CD4-positive, alpha-beta T cell treated with Interleukin-10 for 1 hour (primary cell): Measurements from ENCODE around the gene ANO6.
"Not testable (repeated sequence)": the region's sequence is repeated elsewhere in the genome, so short reads cannot be mapped to it uniquely, and the experiment has no call there.

ENCODE experiments used
- DNase-seq: peaks from one replicate; pipeline ENCODE4 v3.0.0-alpha.2; 2020

Gene ANO6

DNA sequence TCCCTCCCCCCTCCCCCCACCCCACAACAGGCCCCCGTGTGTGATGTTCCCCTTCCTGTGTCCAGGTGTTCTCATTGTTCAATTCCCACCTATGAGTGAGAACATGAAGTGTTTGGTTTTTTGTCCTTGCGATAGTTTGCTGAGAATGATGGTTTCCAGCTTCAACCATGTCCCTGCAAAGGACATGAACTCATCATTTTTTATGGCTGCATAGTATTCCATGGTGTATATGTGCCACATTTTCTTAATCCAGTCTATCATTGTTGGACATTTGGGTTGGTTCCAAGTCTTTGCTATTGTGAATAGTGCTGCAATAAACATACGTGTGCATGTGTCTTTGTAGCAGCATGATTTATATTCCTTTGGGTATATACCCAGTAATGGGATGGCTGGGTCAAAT is 101.4 kb downstream of the ANO6 start:
- not testable (repeated sequence) for DNase-seq

GRCh38 chr12:45322810-45323209 is 106.9 kb downstream of the ANO6 start:
- DNase-seq: no peak

GRCh38 chr12:45324391-45324790 is 108.5 kb downstream of the ANO6 start:
- DNase-seq: no peak

GRCh38 chr12:45326358-45326975 is 110.6 kb downstream of the ANO6 start:
- no peak for DNase-seq

DNA sequence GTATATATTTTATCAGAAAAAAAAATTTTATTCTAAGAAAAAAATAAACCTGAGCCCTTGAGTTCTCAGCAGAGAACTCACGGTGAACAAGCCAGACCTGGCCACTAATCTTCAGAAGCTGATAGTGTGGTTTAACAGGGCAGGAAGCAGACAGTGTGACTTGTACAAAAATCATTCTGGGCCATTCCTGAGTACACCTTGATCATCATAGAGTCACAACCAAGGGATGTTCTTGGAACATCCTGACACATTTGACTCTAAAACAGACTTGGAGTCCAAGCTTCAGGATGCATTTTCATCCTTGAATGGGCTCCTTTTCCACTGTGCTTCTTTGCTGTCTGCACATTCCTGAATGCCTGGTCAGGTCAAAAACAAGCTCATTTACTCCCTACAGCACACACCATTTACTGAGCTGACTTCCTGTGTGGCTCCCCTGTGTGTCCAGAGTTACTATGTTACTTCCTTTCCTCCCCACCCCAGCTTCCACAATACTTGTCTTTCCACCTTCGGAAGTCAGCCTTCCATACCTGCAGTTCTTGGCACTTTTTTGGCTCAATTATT is 112.0 kb downstream of the ANO6 start:
- DNase-seq: no peak

DNA sequence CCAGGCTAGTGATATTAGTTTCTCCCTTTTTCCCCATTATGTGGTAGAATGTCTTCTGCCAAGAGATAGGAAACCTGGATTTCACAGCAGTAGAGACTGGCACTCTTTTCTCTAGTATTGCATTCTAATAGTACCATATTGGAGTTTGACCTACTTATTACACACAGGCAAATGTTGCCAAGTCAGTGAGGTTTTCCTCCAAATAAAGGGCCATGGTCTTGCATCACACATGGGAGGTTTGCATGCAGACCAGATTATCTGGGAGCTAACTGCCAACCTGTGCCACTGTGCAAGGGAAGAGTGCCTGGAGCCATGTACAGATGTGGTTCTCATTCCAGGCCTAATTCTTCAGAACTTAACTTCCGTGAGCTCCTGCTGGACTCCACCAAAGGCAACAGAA is 113.3 kb downstream of the ANO6 start:
- no peak for DNase-seq

GRCh38 chr12:45329702-45330101 is 113.8 kb downstream of the ANO6 start:
- no peak for DNase-seq

GRCh38 chr12:45331552-45331951 is 115.7 kb downstream of the ANO6 start:
- DNase-seq: no peak

DNA sequence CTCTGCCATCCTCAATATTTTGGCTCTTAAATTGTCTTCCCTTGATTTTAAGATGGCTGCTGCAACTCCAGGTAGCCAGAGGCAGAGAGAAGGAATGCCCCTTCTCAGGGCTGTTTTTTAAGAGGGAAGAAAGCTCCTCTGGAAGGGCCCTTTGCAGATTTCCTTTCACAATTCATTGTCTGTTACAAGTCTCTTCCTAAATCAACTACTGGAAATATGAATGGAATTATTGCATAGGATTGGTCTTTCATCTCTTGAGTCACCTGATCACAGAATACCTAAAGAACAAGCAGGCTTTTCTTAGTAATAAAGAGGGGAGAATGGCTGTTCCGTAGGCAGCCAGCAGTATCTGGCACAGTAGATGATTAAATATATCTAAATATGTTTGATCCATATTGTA is 118.5 kb downstream of the ANO6 start:
- no peak for DNase-seq

- DNase-seq: no peak
Measured at GRCh38 chr12:45336331-45336730, 120.4 kb downstream of the ANO6 start.

DNA sequence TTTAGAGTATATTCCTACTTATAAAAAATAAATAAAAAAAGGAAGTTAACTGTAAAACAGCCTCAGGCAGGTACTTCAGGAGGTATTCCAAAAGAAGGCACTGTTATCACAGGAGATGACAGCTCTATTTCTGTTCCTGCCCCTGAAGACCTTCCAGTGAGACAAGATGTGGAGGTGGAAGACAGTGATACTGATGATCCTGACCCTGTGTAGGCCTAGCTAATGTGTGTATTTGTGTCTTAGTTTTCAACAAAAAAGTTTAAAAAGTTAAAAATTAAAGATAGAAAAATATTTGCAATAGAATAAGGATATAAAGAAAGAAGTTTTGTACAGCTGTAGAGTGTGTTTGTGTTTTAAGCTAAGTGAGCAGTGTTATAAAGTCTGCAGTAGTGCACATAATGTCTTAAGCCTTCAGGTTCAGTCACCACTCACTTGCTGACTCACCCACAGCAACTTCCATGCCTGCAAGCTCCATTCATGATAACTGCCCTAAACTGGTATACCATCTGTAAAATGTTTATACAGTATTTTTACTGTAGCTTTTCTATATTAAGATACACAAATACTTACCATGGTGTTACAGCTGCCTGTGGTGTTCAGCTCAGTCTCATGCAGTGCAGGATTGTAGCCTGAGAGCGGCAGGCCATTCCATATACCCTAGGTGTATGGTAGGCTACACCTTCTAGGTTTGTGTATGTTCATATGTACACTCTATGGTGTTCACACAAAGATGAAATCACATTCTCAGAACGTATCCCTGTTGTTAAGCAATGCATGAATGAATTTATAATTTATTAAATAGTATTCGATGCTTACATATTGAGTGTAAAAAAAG is 121.1 kb downstream of the ANO6 start:
- no peak for DNase-seq

GRCh38 chr12:45337835-45338234 is 121.9 kb downstream of the ANO6 start:
- DNase-seq: no peak

DNA sequence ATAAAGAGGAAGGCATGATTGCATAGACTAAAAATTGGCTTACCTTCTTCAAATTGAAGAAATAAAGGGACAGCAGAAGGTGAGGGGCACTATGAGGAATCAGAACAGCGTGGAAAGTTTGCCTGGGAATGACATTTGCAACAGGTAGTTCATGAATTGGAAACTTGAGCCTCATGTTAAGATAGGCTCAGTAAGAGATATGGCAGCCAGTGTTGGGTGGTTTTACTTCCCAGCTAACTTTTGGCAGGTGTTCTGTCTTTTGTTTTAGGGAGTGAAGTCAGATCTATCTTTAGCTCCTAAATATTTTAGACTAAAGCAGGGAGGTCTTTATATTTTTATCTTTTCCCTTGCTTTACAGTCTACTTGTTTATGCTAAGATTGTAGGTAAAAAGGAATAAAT is 122.4 kb downstream of the ANO6 start:
- DNase-seq: no peak

- no peak for DNase-seq
Measured at GRCh38 chr12:45339035-45339434, 123.1 kb downstream of the ANO6 start.

DNA sequence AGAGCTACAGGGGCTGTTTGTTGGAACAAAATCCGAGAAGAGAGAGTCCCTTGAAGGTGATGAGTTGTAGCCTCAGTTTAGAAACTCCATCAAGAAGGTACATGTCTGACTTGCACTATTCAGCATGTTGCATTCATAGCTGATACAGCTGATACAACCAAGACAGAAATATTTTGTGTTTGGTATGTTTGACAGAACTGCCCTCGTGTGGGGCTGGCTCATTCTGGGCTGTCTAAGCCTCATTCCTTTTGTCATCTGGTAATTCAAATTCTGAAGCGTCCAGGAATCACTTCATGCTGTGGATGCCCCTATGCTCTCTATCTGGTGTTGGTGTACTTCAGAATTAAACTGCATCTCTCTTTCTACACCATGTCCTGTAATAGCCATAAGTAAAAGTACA is 126.3 kb downstream of the ANO6 start:
- no peak for DNase-seq

DNA sequence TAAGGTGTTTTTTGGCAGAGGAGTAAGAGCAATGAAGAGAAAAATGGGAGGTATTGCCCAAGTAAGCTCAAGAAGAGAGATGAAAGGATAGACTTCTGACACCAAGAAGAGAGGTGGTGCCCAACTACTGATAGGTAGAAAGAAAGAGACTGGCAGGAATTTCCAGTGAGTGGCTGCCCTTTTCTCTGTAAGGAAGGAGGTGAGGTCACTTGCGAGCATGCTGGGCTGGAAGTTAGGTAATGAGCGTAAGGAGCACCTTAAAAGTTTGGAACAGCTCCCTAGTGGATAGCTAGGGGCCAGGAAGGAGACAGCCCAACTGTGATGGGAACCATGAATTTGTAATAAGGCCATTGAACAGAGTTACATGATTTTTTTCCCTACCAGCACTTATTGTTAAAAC is 127.0 kb downstream of the ANO6 start:
- DNase-seq: no peak

DNA sequence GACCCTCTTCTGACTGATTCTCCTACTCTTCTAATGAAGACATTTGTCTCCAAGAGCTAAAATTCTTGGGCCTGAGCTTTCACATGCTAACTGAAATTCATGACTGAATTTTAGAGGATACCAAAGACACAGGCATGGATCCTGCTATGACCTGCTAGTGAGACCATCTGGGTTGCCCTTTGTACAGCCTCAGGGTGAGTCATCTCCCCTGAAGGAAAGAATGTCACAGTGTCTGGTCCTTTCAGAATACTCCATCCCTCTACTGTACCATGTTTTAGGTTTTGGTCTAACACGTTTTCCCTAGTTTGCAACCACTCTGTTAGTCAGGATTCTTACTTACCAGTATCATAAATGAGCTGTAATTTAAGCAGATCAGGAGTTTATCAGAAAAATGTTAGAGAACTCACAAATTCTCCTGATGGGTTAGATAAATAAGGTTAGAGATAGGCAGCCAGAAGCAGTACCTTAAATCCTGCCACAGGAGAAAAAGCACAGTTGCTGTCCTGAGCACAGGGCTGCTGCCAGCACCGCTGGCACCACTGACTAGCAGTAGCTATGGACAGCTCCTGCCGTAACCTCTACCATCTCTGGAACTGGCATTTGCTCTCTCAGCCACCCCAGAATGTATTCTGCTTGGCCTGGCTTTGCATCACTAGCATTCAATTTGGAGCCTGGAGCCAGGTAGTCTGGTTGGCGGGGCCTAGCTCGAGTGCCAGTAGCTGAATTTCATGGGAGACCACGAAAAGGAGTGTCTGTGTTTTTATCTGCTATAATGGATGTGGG is 127.6 kb downstream of the ANO6 start:
- no peak for DNase-seq

- no peak for DNase-seq
Measured at GRCh38 chr12:45348311-45348710, 132.4 kb downstream of the ANO6 start.

- no peak for DNase-seq
Measured at GRCh38 chr12:45348986-45349385, 133.1 kb downstream of the ANO6 start.

- no peak for DNase-seq
Measured at GRCh38 chr12:45349916-45350315, 134.0 kb downstream of the ANO6 start.

DNA sequence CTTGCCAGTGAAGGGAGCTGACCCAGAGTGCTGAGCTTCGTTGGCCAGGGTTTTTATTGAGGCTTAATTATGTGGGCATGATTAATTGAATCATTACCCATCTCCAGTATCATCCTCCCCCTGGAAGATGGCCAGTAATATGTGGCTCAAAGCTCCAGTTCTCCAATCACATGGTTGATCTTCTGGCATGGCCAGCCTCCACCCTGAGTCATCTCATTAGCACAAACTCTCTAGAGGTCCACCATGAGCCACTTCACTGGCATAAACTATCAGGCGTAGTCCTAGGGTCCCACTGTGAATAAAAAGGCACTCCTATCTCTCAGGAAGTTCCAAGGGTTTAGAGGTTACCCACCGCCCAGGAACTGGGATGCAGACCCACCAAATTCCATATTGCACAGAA is 135.0 kb downstream of the ANO6 start:
- DNase-seq: no peak

DNA sequence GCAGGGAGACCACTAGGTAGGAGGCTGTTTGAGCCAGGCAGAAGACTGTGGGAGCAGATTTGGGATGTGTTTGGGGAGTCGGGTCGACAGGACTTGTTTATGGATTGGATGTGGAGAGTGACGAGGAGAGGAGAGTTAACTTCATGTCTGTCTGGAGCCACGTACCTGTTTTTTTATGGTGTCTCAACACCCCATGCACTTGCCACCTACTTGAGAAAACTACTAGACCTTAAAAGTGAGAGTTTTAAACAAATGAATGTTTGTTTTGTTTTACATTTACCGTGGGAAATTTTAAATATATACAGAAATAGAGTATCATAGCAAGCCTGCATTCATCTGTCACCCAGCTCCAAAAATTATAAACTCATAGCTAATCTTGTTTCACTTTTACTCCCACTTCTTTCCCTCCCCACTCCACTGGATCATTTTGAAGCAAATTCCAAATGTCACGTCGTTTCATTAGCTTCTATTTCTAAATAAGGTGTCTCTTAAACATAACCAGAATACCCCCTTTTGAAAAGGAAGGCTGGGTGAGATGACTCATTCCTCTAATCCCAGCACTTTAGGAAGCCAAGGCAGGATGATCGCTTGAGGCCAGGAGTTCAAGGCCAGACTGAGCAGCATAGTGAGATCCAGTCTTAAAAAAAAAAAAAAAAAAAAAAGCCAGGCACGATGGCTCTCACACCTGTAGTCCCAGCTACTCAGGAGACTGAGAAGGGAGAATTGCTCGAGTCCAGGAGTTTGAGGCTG is 136.2 kb downstream of the ANO6 start:
- no peak for DNase-seq

- no peak for DNase-seq
Measured at GRCh38 chr12:45353944-45354343, 138.0 kb downstream of the ANO6 start.
